ENCODE results near the gene DBF4B.

- TF ChIP-seq POLR2A (IDR thresholded peaks at IDR 0.05): no peak
- TF ChIP-seq, protein P1, sequence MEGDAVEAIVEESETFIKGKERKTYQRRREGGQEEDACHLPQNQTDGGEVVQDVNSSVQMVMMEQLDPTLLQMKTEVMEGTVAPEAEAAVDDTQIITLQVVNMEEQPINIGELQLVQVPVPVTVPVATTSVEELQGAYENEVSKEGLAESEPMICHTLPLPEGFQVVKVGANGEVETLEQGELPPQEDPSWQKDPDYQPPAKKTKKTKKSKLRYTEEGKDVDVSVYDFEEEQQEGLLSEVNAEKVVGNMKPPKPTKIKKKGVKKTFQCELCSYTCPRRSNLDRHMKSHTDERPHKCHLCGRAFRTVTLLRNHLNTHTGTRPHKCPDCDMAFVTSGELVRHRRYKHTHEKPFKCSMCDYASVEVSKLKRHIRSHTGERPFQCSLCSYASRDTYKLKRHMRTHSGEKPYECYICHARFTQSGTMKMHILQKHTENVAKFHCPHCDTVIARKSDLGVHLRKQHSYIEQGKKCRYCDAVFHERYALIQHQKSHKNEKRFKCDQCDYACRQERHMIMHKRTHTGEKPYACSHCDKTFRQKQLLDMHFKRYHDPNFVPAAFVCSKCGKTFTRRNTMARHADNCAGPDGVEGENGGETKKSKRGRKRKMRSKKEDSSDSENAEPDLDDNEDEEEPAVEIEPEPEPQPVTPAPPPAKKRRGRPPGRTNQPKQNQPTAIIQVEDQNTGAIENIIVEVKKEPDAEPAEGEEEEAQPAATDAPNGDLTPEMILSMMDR (IDR thresholded peaks at IDR 0.05): no peak
Observed at GRCh38 chr17:44777394-44778348, 69.2 kb downstream of the DBF4B start.

Measured in esophagus squamous epithelium (tissue), 4 donors.